Subcutaneous adipose tissue (tissue), 4 donors: ENCODE measurements around the gene GPSM1. TPM values are rescaled to one million over a fixed set of nuclear protein-coding genes. Genes with fewer than 3 reads are reported as not detected.

Experiments
- total RNA-seq, 4 donors: library from RNA; depleted of rRNA; stranded (reverse); fragments of >200 nt; gene quantifications; one replicate each; pipeline ENCODE4 v1.1.0, GENCODE V29; 2016
- TF ChIP-seq, protein P1 (sequence below): fragments of 450-650 bp; IDR thresholded peaks from one replicate; pipeline ENCODE4 v1.5.1; 2016; ENCODE audit warnings: low read depth, mild to moderate bottlenecking, control low read depth, antibody characterized with exemption, moderate library complexity

GPSM1 gene
- total RNA-seq, 4 donors from 2014 or later = 2.1 to 5.8 (median 4.1) TPM

DNA sequence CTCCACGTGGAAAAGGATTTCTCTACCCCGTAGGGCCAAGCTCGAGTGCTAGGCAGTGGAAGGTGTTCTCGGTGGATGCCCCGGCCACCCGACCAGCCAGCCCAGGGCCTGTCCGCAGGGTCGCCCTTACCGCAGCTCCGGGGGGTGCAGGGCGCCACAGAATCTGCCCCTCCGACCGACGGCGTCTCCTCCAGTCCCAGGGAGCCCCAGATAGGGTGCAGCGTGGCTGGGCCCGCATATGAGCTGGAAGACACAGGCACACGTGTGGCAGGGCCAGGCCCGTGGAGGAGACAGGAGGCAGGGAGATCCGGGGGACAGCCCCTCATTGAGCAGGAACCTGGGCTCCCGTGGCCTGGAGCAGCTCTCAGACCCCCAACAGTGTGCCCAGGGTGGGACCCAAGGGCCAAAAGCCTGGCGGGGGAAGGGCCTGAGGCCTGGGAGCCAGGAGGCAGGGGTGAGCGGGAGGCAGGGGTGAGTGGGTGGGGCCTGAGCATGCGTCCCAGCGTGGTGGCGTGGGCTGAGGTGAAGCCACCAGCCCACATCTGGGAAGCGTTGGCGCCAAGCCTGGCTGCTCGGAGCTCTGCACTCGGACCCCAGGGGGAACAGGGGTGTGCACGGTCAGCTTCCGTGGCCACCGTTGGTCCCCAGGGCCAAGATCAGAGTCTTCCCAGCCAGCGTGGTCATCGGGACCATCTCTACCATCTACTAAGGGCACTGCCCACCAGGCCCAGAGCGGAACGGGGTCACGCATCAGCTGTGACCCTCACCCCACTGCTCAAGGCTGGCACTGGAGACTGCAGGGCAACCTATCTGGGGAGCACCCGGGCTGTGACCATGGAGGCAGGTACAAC is 45.7 kb upstream of the GPSM1 start:
- TF ChIP-seq, protein P1, sequence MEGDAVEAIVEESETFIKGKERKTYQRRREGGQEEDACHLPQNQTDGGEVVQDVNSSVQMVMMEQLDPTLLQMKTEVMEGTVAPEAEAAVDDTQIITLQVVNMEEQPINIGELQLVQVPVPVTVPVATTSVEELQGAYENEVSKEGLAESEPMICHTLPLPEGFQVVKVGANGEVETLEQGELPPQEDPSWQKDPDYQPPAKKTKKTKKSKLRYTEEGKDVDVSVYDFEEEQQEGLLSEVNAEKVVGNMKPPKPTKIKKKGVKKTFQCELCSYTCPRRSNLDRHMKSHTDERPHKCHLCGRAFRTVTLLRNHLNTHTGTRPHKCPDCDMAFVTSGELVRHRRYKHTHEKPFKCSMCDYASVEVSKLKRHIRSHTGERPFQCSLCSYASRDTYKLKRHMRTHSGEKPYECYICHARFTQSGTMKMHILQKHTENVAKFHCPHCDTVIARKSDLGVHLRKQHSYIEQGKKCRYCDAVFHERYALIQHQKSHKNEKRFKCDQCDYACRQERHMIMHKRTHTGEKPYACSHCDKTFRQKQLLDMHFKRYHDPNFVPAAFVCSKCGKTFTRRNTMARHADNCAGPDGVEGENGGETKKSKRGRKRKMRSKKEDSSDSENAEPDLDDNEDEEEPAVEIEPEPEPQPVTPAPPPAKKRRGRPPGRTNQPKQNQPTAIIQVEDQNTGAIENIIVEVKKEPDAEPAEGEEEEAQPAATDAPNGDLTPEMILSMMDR = no peak

DNA sequence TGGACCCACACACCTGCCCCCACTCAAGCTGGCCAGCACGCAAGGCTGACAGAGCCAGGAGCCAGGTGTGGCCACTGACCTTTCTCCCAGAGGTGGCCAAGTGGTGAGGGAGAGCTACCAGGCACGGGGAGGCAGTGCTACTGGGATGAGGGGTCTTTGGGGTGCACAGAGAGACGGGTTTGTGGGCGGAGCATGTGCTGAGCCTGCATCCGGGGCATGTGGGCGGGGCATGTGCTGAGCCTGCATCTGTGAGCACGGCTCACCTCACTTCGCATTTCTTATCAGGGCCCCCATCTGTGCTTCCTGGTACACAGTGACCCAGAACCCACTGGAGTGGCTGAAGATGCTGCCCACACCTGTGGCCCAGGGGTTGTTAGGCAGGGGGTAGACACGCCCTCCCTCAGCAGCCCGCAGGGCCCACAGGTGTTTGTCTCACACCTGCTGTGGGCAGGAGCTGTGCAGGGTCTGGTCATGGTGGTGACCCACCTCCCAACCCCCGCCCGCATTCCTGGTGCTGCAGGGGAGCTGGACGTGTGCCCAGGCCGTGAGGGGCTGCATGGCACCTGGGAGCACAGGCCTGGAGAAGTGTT is 45.0 kb upstream of the GPSM1 start:
- TF ChIP-seq, protein P1 = no peak

DNA sequence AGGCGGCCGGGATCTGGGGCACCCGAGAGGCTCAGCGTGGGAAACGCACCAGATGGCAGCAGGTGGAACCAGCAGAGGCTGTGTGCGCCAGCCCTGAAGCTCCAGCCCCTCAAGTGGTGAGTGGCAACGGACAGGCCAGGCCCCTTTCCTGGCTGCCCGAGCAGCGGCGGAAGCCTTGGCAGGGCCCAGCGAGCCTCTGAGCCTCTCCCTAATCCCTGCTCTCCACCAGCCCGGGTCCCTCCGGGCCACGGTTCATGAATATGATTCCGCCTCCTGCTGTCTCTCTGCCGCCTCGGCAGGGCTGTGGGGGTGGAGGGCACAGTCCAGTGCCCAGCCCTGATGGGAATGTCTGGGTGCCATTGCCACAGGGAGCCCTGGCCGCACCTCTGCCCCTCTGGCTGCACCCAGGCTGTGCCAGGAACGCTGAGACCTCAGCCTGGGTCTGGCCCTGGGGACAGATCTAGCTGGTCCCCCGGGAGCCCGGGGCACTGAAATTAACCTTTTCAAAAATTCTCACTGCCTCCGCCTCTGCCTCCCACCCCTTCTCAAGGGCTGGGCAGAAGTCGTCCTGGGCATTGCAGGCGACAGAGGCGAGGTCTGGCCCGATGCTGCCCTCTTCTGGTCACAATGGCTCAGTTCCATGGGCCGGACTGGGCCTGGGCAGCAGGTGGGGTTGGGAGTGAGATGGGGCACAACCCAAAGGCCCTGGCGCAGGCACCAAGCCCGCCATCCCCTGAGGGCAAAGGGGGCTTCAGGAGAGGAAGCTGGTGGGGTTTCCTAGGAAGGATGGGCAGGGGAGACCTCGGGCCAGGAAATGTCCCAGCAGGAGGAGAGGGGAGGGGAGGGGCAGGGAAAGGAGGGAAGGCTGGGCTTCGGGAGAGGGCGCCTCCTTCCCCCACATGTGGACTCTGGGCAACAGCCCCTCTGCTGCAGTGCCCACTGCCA is 43.8 kb upstream of the GPSM1 start:
- TF ChIP-seq, protein P1 = no peak

DNA sequence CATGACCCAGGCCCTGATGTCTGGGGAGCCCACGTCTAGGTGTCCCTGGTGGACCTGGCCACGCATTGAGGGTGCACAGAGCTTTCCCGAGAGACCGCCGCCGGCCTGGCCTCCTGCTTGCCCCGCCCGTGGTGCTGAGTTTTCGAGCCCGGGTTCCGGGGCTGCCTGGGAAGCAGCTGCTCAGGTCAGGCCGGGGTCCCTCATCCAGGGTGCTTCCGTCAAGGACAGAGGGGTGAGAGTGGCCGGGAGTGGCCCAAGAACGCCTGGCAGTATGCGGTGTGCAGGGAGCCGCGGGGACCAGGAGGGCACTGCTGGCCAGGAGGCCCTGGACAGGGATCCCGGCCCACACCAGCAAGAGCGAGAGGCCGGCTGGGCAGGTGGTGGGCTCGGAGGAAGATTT is 43.0 kb upstream of the GPSM1 start:
- TF ChIP-seq, protein P1 = no peak

DNA sequence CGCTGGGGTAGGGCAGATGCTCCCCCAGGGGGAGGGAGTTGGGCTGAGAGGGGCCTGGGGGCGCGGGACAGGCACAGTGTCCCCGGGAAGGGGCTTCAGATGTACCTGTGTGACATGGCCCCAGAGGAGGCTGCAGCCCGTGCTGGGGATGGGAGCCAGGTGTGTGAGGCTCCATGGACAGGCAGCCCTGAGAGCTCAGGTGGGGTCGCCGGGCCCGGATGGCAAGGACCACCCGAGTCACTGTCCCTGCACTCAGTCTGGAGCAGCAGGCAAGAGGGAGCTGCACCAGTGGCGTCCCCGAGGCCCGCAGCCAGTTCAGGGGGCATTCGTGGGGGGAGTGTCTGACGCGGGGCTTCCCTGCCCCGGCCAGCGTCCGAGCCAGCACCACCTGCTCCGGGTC is 42.4 kb upstream of the GPSM1 start:
- TF ChIP-seq, protein P1 = no peak

DNA sequence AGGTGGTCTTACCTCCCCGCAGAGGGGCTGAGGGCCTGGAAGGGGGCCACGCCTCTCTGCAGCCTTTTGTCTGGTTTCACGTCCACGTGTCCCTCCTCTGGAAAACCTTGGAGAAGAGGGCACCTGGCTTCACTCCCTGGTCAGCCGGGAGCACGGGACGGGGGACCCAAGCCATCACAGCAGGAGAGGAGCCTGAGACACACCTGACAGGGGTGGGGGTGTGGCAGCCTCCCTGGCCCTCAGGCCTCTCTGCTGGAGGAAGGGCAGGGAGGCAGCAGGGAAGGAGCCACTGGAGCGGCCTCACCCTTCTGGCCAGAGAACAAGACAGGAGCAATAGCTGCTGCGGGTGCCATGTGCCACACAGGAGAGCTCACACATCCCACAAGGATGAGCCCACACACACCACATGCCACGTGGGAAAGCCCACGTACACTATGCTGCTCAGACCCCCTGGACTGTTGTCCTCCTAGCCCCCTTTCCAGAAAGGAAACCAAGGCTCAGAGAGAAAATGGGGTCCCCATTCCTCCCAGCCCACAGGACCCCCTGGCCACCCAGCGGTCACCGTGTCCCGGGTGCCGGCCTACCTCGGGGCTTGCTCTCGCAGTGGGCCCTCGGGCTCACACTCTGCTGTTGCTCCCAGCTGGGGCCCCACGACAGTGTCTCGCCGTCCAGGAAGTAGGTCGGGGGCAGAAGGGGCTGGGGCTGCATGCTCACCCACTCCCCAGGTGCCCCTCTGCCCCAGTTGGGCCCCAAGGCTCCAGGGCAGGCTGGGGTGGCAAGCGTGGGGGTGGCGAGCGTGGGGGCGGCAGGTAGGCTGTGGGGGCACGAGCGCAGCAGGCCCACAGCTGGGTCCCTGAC is 41.6 kb upstream of the GPSM1 start:
- TF ChIP-seq, protein P1 = no peak
